Heart left ventricle (tissue), 16 donors: ENCODE measurements around the gene PIGR. TPM values are rescaled to one million over a fixed set of nuclear protein-coding genes. Genes with fewer than 3 reads are reported as not detected.
A peak's percentile ranks its signal among the peaks of the same experiment; 100 is the strongest.

Source experiments
- ATAC-seq, 4 donors: fragments of 200-7000 bp; cut with Tn5 transposase; one replicate each; pipeline ENCODE4 v1.9.1; 2020 to 2022; ENCODE audit warnings: moderate library complexity in 4 of 4, mild to moderate bottlenecking in 3 of 4, moderate number of reproducible peaks in 1 of 4
- DNase-seq, 5 donors: peaks; one replicate each; pipeline ENCODE4 v3.0.0-alpha.2; 2020
- H3K27ac ChIP-seq, 12 donors: fragments of 200-600 bp; sonication (generic) in 4 of 12; one replicate each; pipeline versions ENCODE4 v1.5.0 to v1.8.0; 2016 to 2022; ENCODE audit warnings: mild to moderate bottlenecking in 2 of 12
- H3K27me3 ChIP-seq, 9 donors: fragments of 200-600 bp; sonication (generic) in 2 of 9; one replicate each; pipeline versions ENCODE4 v1.5.1 to v1.8.0; 2016 to 2022; ENCODE audit warnings: mild to moderate bottlenecking in 3 of 9
- H3K36me3 ChIP-seq, 9 donors: fragments of 200-600 bp; sonication (generic) in 2 of 9; one replicate each; pipeline versions ENCODE4 v1.5.0 to v1.8.0; 2018 to 2022; ENCODE audit warnings: mild to moderate bottlenecking in 2 of 9
- H3K4me1 ChIP-seq, 12 donors: fragments of 200-600 bp; sonication (generic) in 4 of 12; one replicate each; pipeline versions ENCODE4 v1.5.0 to v1.8.0; 2016 to 2022; ENCODE audit warnings: mild to moderate bottlenecking in 3 of 12
- H3K4me3 ChIP-seq, 12 donors: fragments of 200-600 bp; sonication (generic) in 4 of 12; one replicate each; pipeline versions ENCODE4 v1.5.0 to v1.8.0; 2017 to 2022; ENCODE audit warnings: mild to moderate bottlenecking in 9 of 12, moderate library complexity in 4 of 12
- H3K9me3 ChIP-seq, 12 donors: fragments of 200-600 bp; sonication (generic) in 4 of 12; one replicate each; pipeline versions ENCODE4 v1.5.0 to v1.8.0; 2016 to 2022; ENCODE audit warnings: mild to moderate bottlenecking in 1 of 12
- CTCF ChIP-seq, 12 donors: fragments of 200-600 bp; sonication (generic) in 4 of 12; IDR thresholded peaks; one replicate each; pipeline versions ENCODE4 v1.5.0 to v1.8.0; 2018 to 2022; ENCODE audit warnings: antibody characterized with exemption in 12 of 12, mild to moderate bottlenecking in 5 of 12
- POLR2A ChIP-seq, 2 donors: fragments of 450-650 bp; IDR thresholded peaks; one replicate each; pipeline ENCODE4 v1.6.1; 2017; ENCODE audit warnings: antibody characterized with exemption in 2 of 2, mild to moderate bottlenecking in 2 of 2, moderate library complexity in 2 of 2
- WGBS, 4 donors: extraction: QIAGEN DNeasy Blood & Tissue Kit in 2 of 4; methylation state at CpG; one replicate each; pipeline versions ENCODE4 v1.1.5 to v1.1.7; 2013 to 2018; 5-methylcytosine and 5-hydroxymethylcytosine counted together
- intact Hi-C, 10 donors: fragments of 100-400 bp; cut with DNase I; formaldehyde crosslinking; loops; one replicate each; pipeline versions ENCODE4 v1.11.1 to v1.14.2; 2022
- long read RNA-seq, 3 donors: library from polyadenylated mRNA; unstranded; transcript quantifications; one replicate each; pipeline ENCODE4 v2.0.0, GENCODE V29; 2020 to 2021
- polyA plus RNA-seq, 2 donors: library from polyadenylated mRNA; stranded (reverse); fragments of 200-250 nt; gene quantifications; one replicate each; pipeline ENCODE4 v1.2.3, GENCODE V29; 2013
- total RNA-seq, 9 donors: library from RNA; depleted of rRNA in 2 of 9; stranded (reverse); fragments of >200 nt in 2 of 9; fragmentation: NEBNext Ultra II Directional in 3 of 9; extraction: Animal tissue kit (Norgen Biotek cat#: 25700) in 3 of 9; gene quantifications; one replicate each; pipeline versions ENCODE4 v1.1.0 to v1.2.4, GENCODE V29; 2016 to 2023
- donor health status: ischemic (EF 13 %, LVEDD 7.1; RV severe dilation, severe dysfunction).
- donor health status: healthy with polysubstance abuse.
- donor health status: DM: no; HTN: yes; CAD: no.
- donor health status: DM: no; HTN: no; CAD: no.
- donor health status: ischemic (EF 25% LVEDD 6.9; RV normal size, moderate dysfunction).
- donor health status: ischemic (EF 25% LVEDD 5.7; RV mildly dilated, moderate dysfunction).
- donor health status: healthy.
- donor health status: DM: yes; HTN: yes; CAD: no.
- donor health status: ischemic (EF 35%, LVEDD 5.7; RV mildly dilated, moderate dysfunction).
- donor health status: nonischemic (EF 11% LVEDD 7.7; RV severe dilation, severe dysfunction).
- donor health status: DM: yes; HTN: yes; CAD: no.
- donor health status: PGD.
- donor health status: ischemic (EF 29% LVEDD 5.4; RV normal size, mild dysfunction).
- donor health status: nonischemic (EF 23%, LVEDD 6.1; RV moderate dilation, normal function).

Gene PIGR
- total RNA-seq: under 1 TPM in 2 of 9 donors, not detected in 7; 0.42 to 0.49 TPM
- under 1 TPM; 0.04 to 0.64 TPM for polyA plus RNA-seq
- long read RNA-seq, donor 1: 0 reads
- long read RNA-seq, donor 2: 0 reads
- long read RNA-seq, donor 3: 0 reads

GRCh38 chr1:206946261-206946660 is at the start of gene PIGR:
PIGR (minus strand) TSS chr1:206946466; CDS start chr1:206940531, 5,935 bp downstream.
- DNase-seq: no peak
- Histone ChIP-seq H3K4me1 (no peaks in the 10 kb centered on the region), H3K36me3 (no peaks in the 10 kb centered on the region), H3K4me3 (no peak within 1 kb of the TSS), H3K27ac (no peak within 1 kb of the TSS), H3K9me3 (peaks cover 0 to 6% (median 0%) of the 10 kb centered on the region in 12 donors), H3K27me3 (peaks cover 0 to 38% (median 6%) of the 10 kb centered on the region in 9 donors)
- TF ChIP-seq POLR2A (IDR thresholded peaks at IDR 0.05): no peak
- TF ChIP-seq CTCF (IDR thresholded peaks at IDR 0.05): no peak
- no peak for ATAC-seq
- WGBS, 4 donors: 42 to 55% (median 46%) methylated on average over 7 of the region's 7 CpGs
- intact Hi-C loops: no loop called here

- intact Hi-C loops: no loop called here
- H3K27me3 ChIP-seq: peaks cover 0 to 25% (median 0%) of the 10 kb centered on the region in 9 donors
- no peak overlapping the region for H3K27ac ChIP-seq
- TF ChIP-seq POLR2A (IDR thresholded peaks at IDR 0.05) (no peak), CTCF (IDR thresholded peaks at IDR 0.05) (no peak)
- H3K9me3 ChIP-seq: no peaks in the 10 kb centered on the region
- H3K4me3 ChIP-seq: no peak overlapping the region
- no peak for DNase-seq
- H3K4me1 ChIP-seq: no peaks in the 10 kb centered on the region
- no peak for ATAC-seq
- no peaks in the 10 kb centered on the region for H3K36me3 ChIP-seq
These were observed 46.5 kb upstream of the PIGR start for GRCh38 chr1:206992790-206993189.

- TF ChIP-seq POLR2A (IDR thresholded peaks at IDR 0.05) (no peak), CTCF (IDR thresholded peaks at IDR 0.05) (no peak)
- intact Hi-C loops: loop anchor here in 5 of 10 donors (10.0 kb wide), 4 partner anchors 353 to 503 kb away; partner anchors contain the start of genes DYRK3 (in 3 of the 5) and EIF2D (in 1 of the 5)
- Histone ChIP-seq H3K4me3 (no peak overlapping the region), H3K27me3 (peaks cover 0 to 19% (median 0%) of the 10 kb centered on the region in 9 donors), H3K27ac (no peak overlapping the region), H3K9me3 (no peaks in the 10 kb centered on the region), H3K4me1 (peaks cover 0 to 5% (median 0%) of the 10 kb centered on the region in 12 donors), H3K36me3 (no peaks in the 10 kb centered on the region)
- ATAC-seq (no peak), DNase-seq (no peak)
- WGBS, 4 donors: 82 to 100% (median 91%) methylated on average over 1 of the region's 1 CpG
These were observed 41.6 kb upstream of the PIGR start for GRCh38 chr1:206987873-206988272.

GRCh38 chr1:206986885-206987284 is 40.6 kb upstream of the PIGR start:
- Histone ChIP-seq H3K9me3 (no peaks in the 10 kb centered on the region), H3K4me3 (no peak overlapping the region), H3K4me1 (peaks cover 0 to 5% (median 0%) of the 10 kb centered on the region in 12 donors), H3K27ac (no peak overlapping the region), H3K27me3 (peaks cover 0 to 10% (median 0%) of the 10 kb centered on the region in 9 donors), H3K36me3 (no peaks in the 10 kb centered on the region)
- DNase-seq (no peak), ATAC-seq (peak in 3 of 4 donors; percentile 51 to 81 (median 73))
- TF ChIP-seq CTCF (IDR thresholded peaks at IDR 0.05) (no peak), POLR2A (IDR thresholded peaks at IDR 0.05) (no peak)
- intact Hi-C loops: loop anchor here in 5 of 10 donors (10.0 kb wide), 4 partner anchors 352 to 502 kb away; partner anchors contain the start of genes DYRK3 (in 3 of the 5) and EIF2D (in 1 of the 5)
- 41 to 48% (median 47%) methylated on average over 3 of the region's 3 CpGs for WGBS, 4 donors
